Cardiac muscle cell (in vitro differentiated cells and primary cell): ENCODE results near the gene AKT1. TPM values are rescaled to one million over a fixed set of nuclear protein-coding genes. Genes with fewer than 3 reads are reported as not detected.

Experiments
- DNase-seq, 2 donors: peaks; one replicate each; pipeline versions ENCODE4 v3.0.0 to v3.0.0-alpha.2; 2010 to 2017; ENCODE audit warnings: low read depth in 1 of 2, low spot score in 1 of 2
- H3K27ac ChIP-seq: fragments of 200-600 bp; sonication (generic); 2 replicates; pipeline ENCODE4 v1.5.1; 2016
- H3K27me3 ChIP-seq: fragments of 200-600 bp; sonication (generic); 2 replicates; pipeline ENCODE4 v1.6.0; 2016; ENCODE audit warnings: control low read depth
- H3K36me3 ChIP-seq: fragments of 200-600 bp; sonication (generic); 2 replicates; pipeline ENCODE4 v1.5.1; 2016; ENCODE audit warnings: control low read depth
- H3K4me1 ChIP-seq: fragments of 200-600 bp; sonication (generic); 2 replicates; pipeline ENCODE4 v1.8.1; 2017; ENCODE audit warnings: low read depth, mild to moderate bottlenecking, mixed run types
- H3K4me3 ChIP-seq: fragments of 200-600 bp; sonication (generic); 2 replicates; pipeline ENCODE4 v1.5.1; 2016; ENCODE audit warnings: mild to moderate bottlenecking
- H3K9me3 ChIP-seq: fragments of 200-600 bp; sonication (generic); 2 replicates; pipeline ENCODE4 v1.5.1; 2017; ENCODE audit warnings: low read depth, mild to moderate bottlenecking, control low read depth
- polyA plus RNA-seq: library from polyadenylated mRNA; unstranded; fragments of >200 nt; fragmentation: Nextera tagmentation; extraction: Ambion mirVana; gene quantifications from 2 replicates; pipeline ENCODE4 v1.2.1, GENCODE V29; 2016
- total RNA-seq: library from RNA; depleted of rRNA; stranded (reverse); fragments of >200 nt; gene quantifications from 2 replicates; pipeline ENCODE4 v1.2.3, GENCODE V29; 2016
- TF ChIP-seq, protein P1 (sequence below): IDR thresholded peaks from 2 replicates; pipeline ENCODE4 v1.5.1; 2012; ENCODE audit warnings: low read depth, mild to moderate bottlenecking, low read length

The AKT1 gene
- total and polyA plus RNA-seq, 2 experiments from 2014 or later = 173 to 242 TPM

DNA sequence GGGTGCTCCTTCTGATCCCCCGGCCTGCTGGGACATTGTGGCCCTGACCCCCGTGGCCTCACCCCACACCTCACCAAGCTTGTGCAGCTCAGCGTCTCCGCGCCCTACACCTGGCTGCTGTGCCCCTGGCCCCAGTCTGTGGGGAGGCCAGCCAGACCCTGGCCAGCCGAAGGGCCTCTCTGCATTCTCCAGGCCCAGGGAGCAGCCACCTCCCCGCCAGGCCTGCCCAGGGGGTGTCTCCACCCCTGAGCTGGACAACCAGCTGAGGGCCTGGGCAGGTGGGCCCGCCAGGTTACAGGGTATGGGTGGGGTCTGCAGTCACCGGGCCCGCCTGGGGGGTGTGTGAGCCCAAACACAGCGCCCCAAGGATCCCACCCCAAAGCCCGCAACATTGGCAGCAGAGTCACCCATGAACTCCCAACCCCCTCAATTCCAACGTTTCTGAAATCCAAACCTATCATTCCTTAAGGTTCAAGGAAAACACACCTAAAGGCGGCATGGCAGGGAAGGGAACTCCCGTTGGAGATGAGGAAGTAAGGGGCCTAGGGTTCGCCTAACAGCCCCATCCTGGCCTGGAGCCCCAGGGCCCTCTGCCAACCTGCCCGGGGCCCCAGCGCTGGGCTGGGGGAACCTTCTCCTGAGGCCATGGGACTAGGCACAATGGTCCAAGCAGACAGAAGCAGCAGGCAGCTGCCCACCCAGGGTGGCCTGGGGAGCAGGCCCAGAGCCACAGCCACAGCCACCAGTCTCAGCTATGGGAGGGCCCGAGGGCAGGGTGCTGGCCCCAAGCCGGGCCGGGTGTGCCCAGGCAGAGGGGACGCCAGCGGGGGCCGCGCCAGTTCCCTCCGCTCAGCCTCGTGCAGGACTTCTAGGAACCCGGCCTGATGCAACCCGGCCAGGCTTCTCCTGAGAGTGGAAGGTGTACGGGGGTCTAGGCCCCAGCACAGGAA is 8.5 kb downstream of the AKT1 start:
- Histone ChIP-seq H3K36me3 (peaks cover 2% of the 10 kb centered on the region), H3K27me3 (no peaks in the 10 kb centered on the region), H3K9me3 (no peaks in the 10 kb centered on the region), H3K4me1 (no peaks in the 10 kb centered on the region), H3K27ac (no peak overlapping the region), H3K4me3 (no peak overlapping the region)
- DNase-seq = no peak
- TF ChIP-seq, protein P1, sequence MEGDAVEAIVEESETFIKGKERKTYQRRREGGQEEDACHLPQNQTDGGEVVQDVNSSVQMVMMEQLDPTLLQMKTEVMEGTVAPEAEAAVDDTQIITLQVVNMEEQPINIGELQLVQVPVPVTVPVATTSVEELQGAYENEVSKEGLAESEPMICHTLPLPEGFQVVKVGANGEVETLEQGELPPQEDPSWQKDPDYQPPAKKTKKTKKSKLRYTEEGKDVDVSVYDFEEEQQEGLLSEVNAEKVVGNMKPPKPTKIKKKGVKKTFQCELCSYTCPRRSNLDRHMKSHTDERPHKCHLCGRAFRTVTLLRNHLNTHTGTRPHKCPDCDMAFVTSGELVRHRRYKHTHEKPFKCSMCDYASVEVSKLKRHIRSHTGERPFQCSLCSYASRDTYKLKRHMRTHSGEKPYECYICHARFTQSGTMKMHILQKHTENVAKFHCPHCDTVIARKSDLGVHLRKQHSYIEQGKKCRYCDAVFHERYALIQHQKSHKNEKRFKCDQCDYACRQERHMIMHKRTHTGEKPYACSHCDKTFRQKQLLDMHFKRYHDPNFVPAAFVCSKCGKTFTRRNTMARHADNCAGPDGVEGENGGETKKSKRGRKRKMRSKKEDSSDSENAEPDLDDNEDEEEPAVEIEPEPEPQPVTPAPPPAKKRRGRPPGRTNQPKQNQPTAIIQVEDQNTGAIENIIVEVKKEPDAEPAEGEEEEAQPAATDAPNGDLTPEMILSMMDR = no peak

GRCh38 chr14:104786091-104786586 is 9.4 kb downstream of the AKT1 start:
- Histone ChIP-seq H3K9me3 (no peaks in the 10 kb centered on the region), H3K27ac (no peak overlapping the region), H3K27me3 (no peaks in the 10 kb centered on the region), H3K4me3 (no peak overlapping the region), H3K4me1 (no peaks in the 10 kb centered on the region), H3K36me3 (no peaks in the 10 kb centered on the region)
- TF ChIP-seq, protein P1 = no peak
- no peak for DNase-seq

- no peak overlapping the region for H3K27ac ChIP-seq
- no peak overlapping the region for H3K4me3 ChIP-seq
- no peaks in the 10 kb centered on the region for H3K27me3 ChIP-seq
- no peak for DNase-seq
- H3K4me1 ChIP-seq = no peaks in the 10 kb centered on the region
- no peaks in the 10 kb centered on the region for H3K9me3 ChIP-seq
- TF ChIP-seq, protein P1 = no peak
- H3K36me3 ChIP-seq = no peaks in the 10 kb centered on the region
Measured at GRCh38 chr14:104785708-104786080, 9.9 kb downstream of the AKT1 start.

DNA sequence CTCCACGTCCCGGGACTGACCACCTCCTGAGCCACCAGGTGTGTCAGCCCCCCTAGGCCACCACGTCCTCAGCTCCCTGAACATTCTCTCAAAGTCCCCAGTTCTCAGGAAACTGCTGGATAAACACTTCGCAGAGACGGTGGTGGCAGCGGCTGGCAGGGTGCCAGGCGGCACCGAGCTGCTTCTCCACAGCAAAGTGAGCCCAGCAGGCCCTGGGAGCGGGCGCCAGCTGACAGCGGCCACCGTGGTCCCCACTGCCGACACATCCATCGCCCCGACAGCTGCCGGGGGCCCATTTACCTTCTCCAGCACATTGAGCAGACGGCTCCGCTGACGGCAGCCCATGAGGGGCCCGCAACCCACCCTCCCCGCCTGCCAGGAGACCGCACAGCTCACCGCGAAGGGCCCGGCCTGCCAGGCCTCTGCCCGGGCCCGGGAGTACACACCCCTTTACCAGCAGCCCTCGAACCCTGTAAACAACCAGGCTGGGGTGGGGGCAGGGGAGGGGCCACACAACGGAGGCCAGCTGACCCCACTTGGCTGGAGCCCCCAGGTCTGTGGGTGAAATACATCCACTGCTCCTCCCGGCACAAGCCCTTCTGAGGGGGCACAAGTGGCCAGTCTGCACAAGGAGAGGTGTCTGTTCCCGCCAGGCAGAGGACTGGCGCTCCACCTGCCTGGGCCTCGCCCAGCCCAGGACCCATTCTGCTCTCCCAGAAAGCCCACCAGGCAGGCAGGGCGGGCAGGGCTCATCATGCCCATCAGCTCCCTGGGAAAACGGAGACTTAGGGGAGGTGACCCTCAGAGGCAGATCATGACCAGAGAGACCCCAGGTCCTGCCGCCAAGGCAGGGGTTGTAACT is 10.5 kb downstream of the AKT1 start:
- DNase-seq = no peak
- TF ChIP-seq, protein P1 = no peak
- Histone ChIP-seq H3K27ac (no peak overlapping the region), H3K9me3 (no peaks in the 10 kb centered on the region), H3K4me1 (no peaks in the 10 kb centered on the region), H3K36me3 (no peaks in the 10 kb centered on the region), H3K27me3 (no peaks in the 10 kb centered on the region), H3K4me3 (no peak overlapping the region)

DNA sequence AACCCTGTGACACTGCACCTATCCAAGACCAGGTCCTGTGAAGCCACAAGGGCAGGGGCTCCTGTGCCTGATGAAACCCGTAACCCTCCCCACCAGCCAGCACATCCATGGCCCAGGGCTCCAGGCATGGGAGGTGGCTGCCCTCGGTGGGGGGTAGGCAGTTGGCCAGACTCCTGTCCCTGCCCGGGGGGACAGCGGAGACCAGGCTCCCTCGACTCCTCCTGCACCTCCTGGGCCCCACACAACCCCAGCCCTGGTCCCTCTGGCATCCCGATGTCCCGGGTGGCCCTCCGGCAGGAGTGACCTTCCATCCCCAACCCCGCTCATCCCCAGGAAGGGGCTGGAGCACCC is 11.4 kb downstream of the AKT1 start:
- H3K4me1 ChIP-seq = no peaks in the 10 kb centered on the region
- H3K36me3 ChIP-seq = no peaks in the 10 kb centered on the region

More for the DNA sequence above, 11.4 kb downstream of the AKT1 start:
- Histone ChIP-seq H3K27me3 (no peaks in the 10 kb centered on the region), H3K4me3 (no peak overlapping the region), H3K9me3 (no peaks in the 10 kb centered on the region), H3K27ac (no peak overlapping the region)
- TF ChIP-seq, protein P1 = no peak
- DNase-seq = no peak
